ENCODE results near the gene CSDE1. TPM values are rescaled to one million over a fixed set of nuclear protein-coding genes. Genes with fewer than 3 reads are reported as not detected.

The CSDE1 gene
- total RNA-seq, 1 experiment from 2014 or later = 595 TPM

DNA sequence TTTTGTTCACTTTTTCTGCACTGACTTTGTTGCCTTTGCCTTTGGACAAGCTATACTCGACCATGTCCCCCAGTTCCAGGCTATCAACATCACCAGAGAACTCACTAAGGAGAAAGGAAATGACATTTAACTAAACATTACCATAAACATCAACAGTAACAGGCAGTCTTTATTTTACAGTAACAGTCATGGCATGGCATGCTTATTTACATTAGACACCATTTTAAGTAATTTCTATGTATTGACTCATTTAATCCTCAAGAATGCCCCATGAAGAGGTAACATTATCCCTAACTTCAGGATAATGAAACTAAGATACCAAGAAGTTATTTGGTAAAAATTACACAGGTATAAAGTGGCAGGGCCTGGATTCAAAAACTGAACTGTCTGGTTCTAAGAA is 32.6 kb downstream of the CSDE1 start:
- DNase-seq (ENCODE audit: low spot score) = no peak
- no peak for ATAC-seq
- CTCF ChIA-PET = no interaction called here

DNA sequence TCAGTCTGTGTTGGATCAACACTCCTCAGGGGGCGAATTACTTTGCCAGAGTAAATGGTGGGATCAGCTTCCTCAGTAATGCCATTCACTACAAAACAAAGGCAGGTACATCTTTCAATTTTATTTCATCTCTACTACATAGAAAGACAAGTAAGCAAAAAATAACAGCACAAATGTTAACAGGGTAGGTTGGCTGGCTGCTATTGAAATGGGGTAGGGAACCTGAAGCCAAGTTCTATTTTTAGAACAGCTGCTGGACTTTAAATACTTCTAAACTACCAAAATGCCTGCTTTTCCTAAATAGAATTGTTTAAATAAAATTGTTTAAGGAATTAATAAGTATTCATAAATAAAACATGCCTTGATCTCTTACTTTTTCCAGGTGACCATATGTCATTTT is 33.9 kb downstream of the CSDE1 start:
- H3K27ac Mint-ChIP-seq = no peak overlapping the region
- ATAC-seq (no peak), DNase-seq (ENCODE audit: low spot score) (no peak)
- H3K4me3 Mint-ChIP-seq = no peak overlapping the region
- H3K9me3 Mint-ChIP-seq = no peaks in the 10 kb centered on the region
- H3K36me3 Mint-ChIP-seq = peaks cover 90% of the 10 kb centered on the region
- CTCF ChIA-PET = no interaction called here
- no peaks in the 10 kb centered on the region for H3K27me3 Mint-ChIP-seq (ENCODE audit: low read depth)
- no peaks in the 10 kb centered on the region for H3K4me1 Mint-ChIP-seq
- POLR2A ChIA-PET = no interaction called here
- TF ChIP-seq, protein P1, sequence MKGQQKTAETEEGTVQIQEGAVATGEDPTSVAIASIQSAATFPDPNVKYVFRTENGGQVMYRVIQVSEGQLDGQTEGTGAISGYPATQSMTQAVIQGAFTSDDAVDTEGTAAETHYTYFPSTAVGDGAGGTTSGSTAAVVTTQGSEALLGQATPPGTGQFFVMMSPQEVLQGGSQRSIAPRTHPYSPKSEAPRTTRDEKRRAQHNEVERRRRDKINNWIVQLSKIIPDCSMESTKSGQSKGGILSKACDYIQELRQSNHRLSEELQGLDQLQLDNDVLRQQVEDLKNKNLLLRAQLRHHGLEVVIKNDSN (CRISPR knock-in tag; IDR thresholded peaks at IDR 0.05) = no peak
- TF ChIP-seq CREM (CRISPR knock-in tag; IDR thresholded peaks at IDR 0.05) (no peak), TP53 (CRISPR knock-in tag; IDR thresholded peaks at IDR 0.05) (no peak), ZNF671 (CRISPR knock-in tag; IDR thresholded peaks at IDR 0.05) (no peak), HMGA2 (CRISPR knock-in tag; IDR thresholded peaks at IDR 0.05) (no peak), NFATC4 (CRISPR knock-in tag; IDR thresholded peaks at IDR 0.05) (no peak), KAT7 (CRISPR knock-in tag; IDR thresholded peaks at IDR 0.05; ENCODE audit: borderline replicate concordance) (no peak), SP1 (CRISPR knock-in tag; conservative IDR thresholded peaks at IDR 0.05) (no peak)
- TF ChIP-seq, protein P2, sequence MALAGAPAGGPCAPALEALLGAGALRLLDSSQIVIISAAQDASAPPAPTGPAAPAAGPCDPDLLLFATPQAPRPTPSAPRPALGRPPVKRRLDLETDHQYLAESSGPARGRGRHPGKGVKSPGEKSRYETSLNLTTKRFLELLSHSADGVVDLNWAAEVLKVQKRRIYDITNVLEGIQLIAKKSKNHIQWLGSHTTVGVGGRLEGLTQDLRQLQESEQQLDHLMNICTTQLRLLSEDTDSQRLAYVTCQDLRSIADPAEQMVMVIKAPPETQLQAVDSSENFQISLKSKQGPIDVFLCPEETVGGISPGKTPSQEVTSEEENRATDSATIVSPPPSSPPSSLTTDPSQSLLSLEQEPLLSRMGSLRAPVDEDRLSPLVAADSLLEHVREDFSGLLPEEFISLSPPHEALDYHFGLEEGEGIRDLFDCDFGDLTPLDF (CRISPR knock-in tag; IDR thresholded peaks at IDR 0.05) = no peak
- TF ChIP-seq, protein P3, sequence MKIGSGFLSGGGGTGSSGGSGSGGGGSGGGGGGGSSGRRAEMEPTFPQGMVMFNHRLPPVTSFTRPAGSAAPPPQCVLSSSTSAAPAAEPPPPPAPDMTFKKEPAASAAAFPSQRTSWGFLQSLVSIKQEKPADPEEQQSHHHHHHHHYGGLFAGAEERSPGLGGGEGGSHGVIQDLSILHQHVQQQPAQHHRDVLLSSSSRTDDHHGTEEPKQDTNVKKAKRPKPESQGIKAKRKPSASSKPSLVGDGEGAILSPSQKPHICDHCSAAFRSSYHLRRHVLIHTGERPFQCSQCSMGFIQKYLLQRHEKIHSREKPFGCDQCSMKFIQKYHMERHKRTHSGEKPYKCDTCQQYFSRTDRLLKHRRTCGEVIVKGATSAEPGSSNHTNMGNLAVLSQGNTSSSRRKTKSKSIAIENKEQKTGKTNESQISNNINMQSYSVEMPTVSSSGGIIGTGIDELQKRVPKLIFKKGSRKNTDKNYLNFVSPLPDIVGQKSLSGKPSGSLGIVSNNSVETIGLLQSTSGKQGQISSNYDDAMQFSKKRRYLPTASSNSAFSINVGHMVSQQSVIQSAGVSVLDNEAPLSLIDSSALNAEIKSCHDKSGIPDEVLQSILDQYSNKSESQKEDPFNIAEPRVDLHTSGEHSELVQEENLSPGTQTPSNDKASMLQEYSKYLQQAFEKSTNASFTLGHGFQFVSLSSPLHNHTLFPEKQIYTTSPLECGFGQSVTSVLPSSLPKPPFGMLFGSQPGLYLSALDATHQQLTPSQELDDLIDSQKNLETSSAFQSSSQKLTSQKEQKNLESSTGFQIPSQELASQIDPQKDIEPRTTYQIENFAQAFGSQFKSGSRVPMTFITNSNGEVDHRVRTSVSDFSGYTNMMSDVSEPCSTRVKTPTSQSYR (CRISPR knock-in tag; IDR thresholded peaks at IDR 0.05) = no peak
- TF ChIP-seq, protein P4, sequence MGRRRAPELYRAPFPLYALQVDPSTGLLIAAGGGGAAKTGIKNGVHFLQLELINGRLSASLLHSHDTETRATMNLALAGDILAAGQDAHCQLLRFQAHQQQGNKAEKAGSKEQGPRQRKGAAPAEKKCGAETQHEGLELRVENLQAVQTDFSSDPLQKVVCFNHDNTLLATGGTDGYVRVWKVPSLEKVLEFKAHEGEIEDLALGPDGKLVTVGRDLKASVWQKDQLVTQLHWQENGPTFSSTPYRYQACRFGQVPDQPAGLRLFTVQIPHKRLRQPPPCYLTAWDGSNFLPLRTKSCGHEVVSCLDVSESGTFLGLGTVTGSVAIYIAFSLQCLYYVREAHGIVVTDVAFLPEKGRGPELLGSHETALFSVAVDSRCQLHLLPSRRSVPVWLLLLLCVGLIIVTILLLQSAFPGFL (CRISPR knock-in tag; IDR thresholded peaks at IDR 0.05; ENCODE audit: borderline replicate concordance) = no peak

More for the DNA sequence above, 32.6 kb downstream of the CSDE1 start:
- Mint-ChIP-seq H3K36me3 (peaks cover 90% of the 10 kb centered on the region), H3K4me3 (no peak overlapping the region), H3K27ac (no peak overlapping the region), H3K27me3 (ENCODE audit: low read depth) (no peaks in the 10 kb centered on the region), H3K4me1 (no peaks in the 10 kb centered on the region), H3K9me3 (no peaks in the 10 kb centered on the region)
- POLR2A ChIA-PET = no interaction called here
- TF ChIP-seq, protein P5, sequence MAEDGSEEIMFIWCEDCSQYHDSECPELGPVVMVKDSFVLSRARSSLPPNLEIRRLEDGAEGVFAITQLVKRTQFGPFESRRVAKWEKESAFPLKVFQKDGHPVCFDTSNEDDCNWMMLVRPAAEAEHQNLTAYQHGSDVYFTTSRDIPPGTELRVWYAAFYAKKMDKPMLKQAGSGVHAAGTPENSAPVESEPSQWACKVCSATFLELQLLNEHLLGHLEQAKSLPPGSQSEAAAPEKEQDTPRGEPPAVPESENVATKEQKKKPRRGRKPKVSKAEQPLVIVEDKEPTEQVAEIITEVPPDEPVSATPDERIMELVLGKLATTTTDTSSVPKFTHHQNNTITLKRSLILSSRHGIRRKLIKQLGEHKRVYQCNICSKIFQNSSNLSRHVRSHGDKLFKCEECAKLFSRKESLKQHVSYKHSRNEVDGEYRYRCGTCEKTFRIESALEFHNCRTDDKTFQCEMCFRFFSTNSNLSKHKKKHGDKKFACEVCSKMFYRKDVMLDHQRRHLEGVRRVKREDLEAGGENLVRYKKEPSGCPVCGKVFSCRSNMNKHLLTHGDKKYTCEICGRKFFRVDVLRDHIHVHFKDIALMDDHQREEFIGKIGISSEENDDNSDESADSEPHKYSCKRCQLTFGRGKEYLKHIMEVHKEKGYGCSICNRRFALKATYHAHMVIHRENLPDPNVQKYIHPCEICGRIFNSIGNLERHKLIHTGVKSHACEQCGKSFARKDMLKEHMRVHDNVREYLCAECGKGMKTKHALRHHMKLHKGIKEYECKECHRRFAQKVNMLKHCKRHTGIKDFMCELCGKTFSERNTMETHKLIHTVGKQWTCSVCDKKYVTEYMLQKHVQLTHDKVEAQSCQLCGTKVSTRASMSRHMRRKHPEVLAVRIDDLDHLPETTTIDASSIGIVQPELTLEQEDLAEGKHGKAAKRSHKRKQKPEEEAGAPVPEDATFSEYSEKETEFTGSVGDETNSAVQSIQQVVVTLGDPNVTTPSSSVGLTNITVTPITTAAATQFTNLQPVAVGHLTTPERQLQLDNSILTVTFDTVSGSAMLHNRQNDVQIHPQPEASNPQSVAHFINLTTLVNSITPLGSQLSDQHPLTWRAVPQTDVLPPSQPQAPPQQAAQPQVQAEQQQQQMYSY (CRISPR knock-in tag; IDR thresholded peaks at IDR 0.05) = no peak
- TF ChIP-seq, protein P6, sequence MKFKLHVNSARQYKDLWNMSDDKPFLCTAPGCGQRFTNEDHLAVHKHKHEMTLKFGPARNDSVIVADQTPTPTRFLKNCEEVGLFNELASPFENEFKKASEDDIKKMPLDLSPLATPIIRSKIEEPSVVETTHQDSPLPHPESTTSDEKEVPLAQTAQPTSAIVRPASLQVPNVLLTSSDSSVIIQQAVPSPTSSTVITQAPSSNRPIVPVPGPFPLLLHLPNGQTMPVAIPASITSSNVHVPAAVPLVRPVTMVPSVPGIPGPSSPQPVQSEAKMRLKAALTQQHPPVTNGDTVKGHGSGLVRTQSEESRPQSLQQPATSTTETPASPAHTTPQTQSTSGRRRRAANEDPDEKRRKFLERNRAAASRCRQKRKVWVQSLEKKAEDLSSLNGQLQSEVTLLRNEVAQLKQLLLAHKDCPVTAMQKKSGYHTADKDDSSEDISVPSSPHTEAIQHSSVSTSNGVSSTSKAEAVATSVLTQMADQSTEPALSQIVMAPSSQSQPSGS (CRISPR knock-in tag; IDR thresholded peaks at IDR 0.05; ENCODE audit: borderline replicate concordance, low read depth) = no peak
- TF ChIP-seq, protein P7, sequence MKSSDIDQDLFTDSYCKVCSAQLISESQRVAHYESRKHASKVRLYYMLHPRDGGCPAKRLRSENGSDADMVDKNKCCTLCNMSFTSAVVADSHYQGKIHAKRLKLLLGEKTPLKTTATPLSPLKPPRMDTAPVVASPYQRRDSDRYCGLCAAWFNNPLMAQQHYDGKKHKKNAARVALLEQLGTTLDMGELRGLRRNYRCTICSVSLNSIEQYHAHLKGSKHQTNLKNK (CRISPR knock-in tag; IDR thresholded peaks at IDR 0.05) = no peak
- TF ChIP-seq PRRX2 (CRISPR knock-in tag; IDR thresholded peaks at IDR 0.05) (no peak), TP53 (CRISPR knock-in tag; IDR thresholded peaks at IDR 0.05) (no peak), CBFB (CRISPR knock-in tag; IDR thresholded peaks at IDR 0.05; ENCODE audit: low read depth) (no peak), JAZF1 (CRISPR knock-in tag; IDR thresholded peaks at IDR 0.05) (no peak), GRHL2 (CRISPR knock-in tag; IDR thresholded peaks at IDR 0.05; ENCODE audit: insufficient replicate concordance, severe bottlenecking) (no peak), MXD4 (CRISPR knock-in tag; IDR thresholded peaks at IDR 0.05; ENCODE audit: borderline replicate concordance) (no peak), ZNF423 (CRISPR knock-in tag; IDR thresholded peaks at IDR 0.05) (no peak), EMX1 (CRISPR knock-in tag; IDR thresholded peaks at IDR 0.05) (no peak), HMGA2 (CRISPR knock-in tag; IDR thresholded peaks at IDR 0.05) (no peak)
- TF ChIP-seq, protein P8, sequence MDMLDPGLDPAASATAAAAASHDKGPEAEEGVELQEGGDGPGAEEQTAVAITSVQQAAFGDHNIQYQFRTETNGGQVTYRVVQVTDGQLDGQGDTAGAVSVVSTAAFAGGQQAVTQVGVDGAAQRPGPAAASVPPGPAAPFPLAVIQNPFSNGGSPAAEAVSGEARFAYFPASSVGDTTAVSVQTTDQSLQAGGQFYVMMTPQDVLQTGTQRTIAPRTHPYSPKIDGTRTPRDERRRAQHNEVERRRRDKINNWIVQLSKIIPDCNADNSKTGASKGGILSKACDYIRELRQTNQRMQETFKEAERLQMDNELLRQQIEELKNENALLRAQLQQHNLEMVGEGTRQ (CRISPR knock-in tag; IDR thresholded peaks at IDR 0.05) = no peak
- TF ChIP-seq, protein P2 (CRISPR knock-in tag; IDR thresholded peaks at IDR 0.05) = no peak

Data from WTC11 (cell line).